NT2/D1 (cell line): ENCODE measurements around the gene ELMOD3.

Experiments
- SUZ12 ChIP-seq: IDR thresholded peaks from 2 replicates; pipeline ENCODE4 v1.6.1; 2011; ENCODE audit not compliant: insufficient read length, insufficient read depth; ENCODE audit errors: extremely low read depth
- YY1 ChIP-seq: IDR thresholded peaks from 2 replicates; pipeline ENCODE4 v1.6.1; 2011; ENCODE audit not compliant: insufficient read length, insufficient read depth
- ZNF274 ChIP-seq: IDR thresholded peaks from 2 replicates; pipeline ENCODE4 v1.6.1; 2011; ENCODE audit warnings: mild to moderate bottlenecking, low read depth, low read length

DNA sequence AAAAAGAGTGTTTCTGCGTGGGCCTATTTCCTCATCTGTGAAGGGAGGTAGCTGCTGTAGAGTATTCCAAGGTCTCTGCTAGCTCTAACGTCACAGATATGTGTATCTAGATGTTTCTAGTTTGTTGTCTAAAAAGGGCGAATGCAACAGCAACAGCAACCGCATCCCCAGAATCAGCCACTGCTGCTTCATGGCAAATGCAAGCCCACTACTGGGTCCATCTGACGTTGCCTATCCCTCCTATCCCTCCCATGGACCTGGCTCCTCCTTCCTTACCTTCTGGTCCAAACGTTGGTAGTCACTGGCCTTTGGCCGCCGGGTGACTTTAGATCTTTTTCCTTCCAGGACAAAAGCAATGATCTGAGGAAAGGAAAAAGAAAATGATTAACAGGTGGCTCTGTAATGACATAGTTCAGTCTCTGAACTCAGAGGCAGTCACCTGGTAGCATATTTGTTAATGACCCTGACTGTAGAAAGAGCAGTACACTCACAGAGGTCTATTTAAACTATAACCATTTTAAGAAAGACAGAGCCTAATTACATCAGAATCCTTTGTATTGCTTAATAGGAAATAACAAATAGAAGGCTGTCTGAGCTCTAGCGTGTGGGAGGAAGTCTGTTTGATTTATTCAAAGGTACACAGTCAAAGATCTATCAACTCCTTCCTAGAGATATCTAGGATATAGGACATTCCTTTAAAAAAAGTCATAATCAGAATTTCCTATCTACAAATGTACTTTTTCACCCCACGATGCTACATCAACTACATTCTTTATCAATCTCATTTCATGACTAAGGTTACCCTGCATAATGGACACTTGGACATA lies 29.7 kb upstream of the ELMOD3 start:
- TF ChIP-seq ZNF274 (no peak), YY1 (no peak), SUZ12 (no peak)
